HG02610 (cell line): ENCODE results near the gene ABLIM3.

Experiments
- ATAC-seq: cut with Tn5 transposase; IDR thresholded peaks from one replicate; pipeline ENCODE4 v1.9.1; 2021; ENCODE audit warnings: mild to moderate bottlenecking, moderate library complexity; ENCODE audit not compliant: unreplicated experiment

ABLIM3 gene

DNA sequence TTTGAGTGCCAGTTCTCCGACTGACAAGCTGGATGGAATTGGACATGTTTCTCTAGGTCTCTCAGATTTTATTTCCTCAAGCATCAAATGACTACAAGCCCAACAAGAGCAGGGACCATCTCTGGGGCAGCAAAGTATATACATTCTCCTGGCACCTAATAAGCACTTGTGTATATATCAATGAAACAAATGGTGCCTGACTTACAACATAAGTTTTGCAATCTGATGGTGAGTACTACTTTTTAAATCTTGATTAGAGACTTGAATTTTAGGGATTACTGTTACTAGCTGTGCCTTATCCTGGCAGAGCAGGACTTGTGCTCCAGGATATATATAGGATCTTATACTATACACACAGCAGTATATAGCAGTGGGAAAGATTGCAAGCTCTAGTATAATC is 8.8 kb upstream of the ABLIM3 start:
- ATAC-seq, result no peak

- no peak for ATAC-seq
Observed at GRCh38 chr5:149133795-149134777, 7.2 kb upstream of the ABLIM3 start.

GRCh38 chr5:149134778-149135500 is 6.4 kb upstream of the ABLIM3 start:
- ATAC-seq, result no peak

GRCh38 chr5:149135536-149136201 is 5.6 kb upstream of the ABLIM3 start:
- ATAC-seq, result no peak

GRCh38 chr5:149138182-149138923 is 2.9 kb upstream of the ABLIM3 start:
- no peak for ATAC-seq

- no peak for ATAC-seq
Observed at GRCh38 chr5:149140197-149141002, 893 bp upstream of the ABLIM3 start.

DNA sequence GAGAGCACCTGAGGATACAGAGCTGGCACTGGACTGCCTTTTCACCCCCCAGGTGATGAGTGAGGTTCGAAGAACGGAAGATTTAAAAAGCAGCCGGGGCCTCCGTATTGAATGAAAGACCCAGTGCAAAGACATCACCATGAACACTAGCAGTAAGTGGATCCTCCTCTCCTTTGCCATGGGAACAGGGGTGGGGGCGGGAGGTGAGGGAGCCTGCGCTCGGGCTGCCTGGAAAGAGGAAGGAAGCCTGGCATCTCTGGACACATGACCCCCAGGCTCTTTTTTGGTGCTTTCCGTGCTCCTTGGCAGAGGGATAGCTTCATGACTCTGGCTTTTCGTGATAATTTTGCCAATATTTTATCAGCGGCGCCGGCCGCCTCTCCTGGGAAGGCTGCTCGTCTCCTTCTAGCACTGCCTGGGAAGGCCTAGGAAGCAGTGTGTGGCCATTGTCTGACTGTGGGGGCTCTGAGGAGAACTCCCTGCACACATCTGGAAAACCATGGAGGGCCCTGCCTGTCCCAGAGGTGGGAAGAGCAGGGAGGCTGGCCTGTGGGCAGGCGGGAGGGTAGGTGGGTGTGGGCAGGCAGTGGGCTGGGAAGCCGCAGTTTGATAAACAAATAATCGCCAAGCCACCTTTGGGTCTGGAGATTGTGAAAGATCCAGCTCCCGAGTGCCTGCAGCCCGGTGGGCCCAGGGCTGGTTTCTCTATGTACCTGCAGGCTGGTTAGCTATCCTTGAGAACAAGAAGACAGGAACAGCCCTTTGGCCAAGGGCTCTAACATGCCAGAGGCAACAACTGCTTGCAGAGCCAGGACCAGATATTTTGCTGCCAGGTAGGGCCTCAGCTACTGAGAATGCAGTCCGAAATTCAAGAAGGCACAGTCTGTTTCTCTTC is 911 bp downstream of the ABLIM3 start:
- ATAC-seq, result peak; percentile 6

DNA sequence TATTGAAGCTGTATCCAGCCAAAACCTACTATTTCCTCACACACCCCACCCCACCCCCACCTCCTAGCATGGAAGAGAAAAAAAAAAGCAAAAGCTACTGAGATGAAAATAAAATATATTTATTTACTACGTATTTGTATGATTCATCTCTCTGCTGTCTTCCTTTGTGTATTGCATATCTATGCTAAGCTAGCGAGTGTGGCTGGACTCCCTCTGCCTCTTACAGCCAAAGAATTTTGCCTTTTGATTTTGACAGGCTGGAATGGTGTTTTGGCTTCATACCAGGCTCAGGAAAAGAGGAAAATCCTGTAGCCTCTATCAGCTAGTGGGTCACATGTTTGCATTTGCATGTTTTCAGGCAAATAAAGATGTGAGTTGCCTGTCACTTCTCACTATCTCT is 2.2 kb downstream of the ABLIM3 start:
- no peak for ATAC-seq

GRCh38 chr5:149144637-149145036 is 3.3 kb downstream of the ABLIM3 start:
- no peak for ATAC-seq

DNA sequence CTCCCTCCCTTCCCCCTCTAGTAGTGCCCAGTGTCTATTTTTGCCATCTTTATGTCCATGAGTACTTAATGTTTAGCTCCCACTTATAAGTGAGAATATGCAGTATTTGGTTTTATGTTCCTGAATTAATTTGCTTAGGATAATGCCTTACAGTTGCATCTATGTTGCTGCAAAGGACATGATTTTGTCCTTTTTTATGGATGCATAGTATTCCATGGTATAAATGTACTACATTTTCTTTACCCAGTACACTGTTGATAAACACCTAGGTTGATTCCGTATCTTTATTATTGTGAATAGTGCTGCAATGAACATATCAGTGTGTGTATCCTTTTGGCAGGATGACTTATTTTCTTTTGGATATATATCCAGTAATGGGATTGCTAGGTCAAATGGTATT is 3.8 kb downstream of the ABLIM3 start:
- no peak for ATAC-seq

- no peak for ATAC-seq
Observed at GRCh38 chr5:149147676-149148075, 6.4 kb downstream of the ABLIM3 start.

- ATAC-seq, result no peak
Observed at GRCh38 chr5:149149942-149150341, 8.6 kb downstream of the ABLIM3 start.

- no peak for ATAC-seq
Observed at GRCh38 chr5:149150457-149150856, 9.2 kb downstream of the ABLIM3 start.

- no peak for ATAC-seq
Observed at GRCh38 chr5:149151717-149152116, 10.4 kb downstream of the ABLIM3 start.

- no peak for ATAC-seq
Observed at GRCh38 chr5:149152317-149152746, 11.0 kb downstream of the ABLIM3 start.

GRCh38 chr5:149153193-149153750 is 12.0 kb downstream of the ABLIM3 start:
- ATAC-seq, result no peak

DNA sequence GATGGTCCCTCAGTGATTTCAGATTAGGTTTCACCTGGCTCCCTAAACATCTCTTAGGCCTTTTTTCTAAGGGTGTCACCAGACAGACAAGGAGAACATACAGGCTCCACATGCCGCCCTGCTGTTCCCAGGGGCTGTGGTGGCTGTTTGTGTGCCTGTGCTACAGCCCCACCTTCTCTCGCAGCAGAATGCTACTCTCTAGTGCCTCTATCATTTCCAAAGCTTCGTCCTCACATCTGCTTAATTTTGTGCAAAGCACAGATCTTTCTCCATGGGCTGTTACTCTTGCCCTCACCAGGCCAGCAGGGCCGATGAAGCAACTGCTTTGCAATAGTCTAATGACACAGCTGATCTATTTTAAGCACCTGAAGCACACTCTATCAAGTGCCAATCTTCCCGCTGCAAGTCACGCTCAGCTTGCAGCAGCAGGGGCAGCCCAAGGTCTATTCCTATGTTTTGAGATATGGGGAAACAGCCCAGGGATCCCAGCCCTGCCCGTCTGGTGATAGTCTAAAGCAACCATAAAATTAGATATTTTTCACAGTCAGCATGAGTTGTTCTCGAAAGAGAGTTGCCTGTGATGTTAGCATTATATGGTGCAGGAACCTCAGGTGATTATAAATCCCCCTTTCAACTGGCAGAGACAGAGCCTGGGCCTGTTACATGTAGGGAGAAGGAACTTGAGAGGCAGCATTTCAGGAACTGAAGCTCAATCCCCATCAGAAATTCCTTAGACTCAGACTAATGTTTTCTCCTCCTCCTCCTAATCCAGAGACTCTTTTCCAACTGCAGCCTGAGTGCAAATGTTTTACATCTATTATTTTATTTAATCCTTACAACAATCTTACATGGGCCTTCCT is 12.7 kb downstream of the ABLIM3 start:
- ATAC-seq, result no peak

DNA sequence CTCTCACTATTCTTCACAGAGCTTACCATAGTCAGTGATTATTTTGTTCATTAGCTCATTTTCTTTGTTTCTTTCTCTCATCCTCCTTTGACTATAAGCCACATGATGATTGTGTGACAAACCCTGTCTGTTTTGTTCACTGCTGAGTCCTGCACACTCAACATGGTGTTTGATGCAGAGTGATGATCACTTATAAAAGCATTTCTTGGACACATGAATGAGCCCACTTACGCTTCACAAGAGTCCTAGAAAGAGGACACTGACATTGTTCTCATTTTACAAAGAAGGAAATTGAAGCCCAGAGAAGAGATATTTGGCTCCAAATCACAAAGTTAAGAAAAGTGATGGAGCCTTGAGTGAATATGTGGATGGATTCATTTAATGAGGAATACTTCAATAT is 13.4 kb downstream of the ABLIM3 start:
- ATAC-seq, result no peak
